H1 (cell line): ENCODE results near the gene MINDY1. TPM values are rescaled to one million over a fixed set of nuclear protein-coding genes. Genes with fewer than 3 reads are reported as not detected.

Experiments used
- CREB1 ChIP-seq: IDR thresholded peaks from 2 replicates; pipeline ENCODE4 v1.6.1; 2012; ENCODE audit warnings: inconsistent platforms
- POLR2A ChIP-seq, 2 experiments: IDR thresholded peaks; 1 replicate in 1 of 2; 2 replicates in 1 of 2; pipeline ENCODE4 v1.6.1; 2011; ENCODE audit warnings: low read depth in 2 of 2, low read length in 2 of 2, mild to moderate bottlenecking in 2 of 2; ENCODE audit errors: control extremely low read depth in 1 of 2
- RAD21 ChIP-seq, 2 experiments: IDR thresholded peaks in 1 of 2; conservative IDR thresholded peaks in 1 of 2; 2 replicates each; pipeline ENCODE4 v1.6.1; 2011; ENCODE audit warnings: low read depth in 2 of 2, low read length in 2 of 2, improper control_type of control experiment in 1 of 2, inconsistent platforms in 1 of 2, mild to moderate bottlenecking in 1 of 2, moderate library complexity in 1 of 2
- SP1 ChIP-seq: IDR thresholded peaks from 2 replicates; pipeline ENCODE4 v1.6.1; 2011; ENCODE audit warnings: low read depth, low read length
- polyA plus RNA-seq, 7 experiments: library from polyadenylated mRNA; depleted of rRNA in 3 of 7; stranded (reverse) in 5 of 7; unstranded in 2 of 7; fragments of >200 nt in 5 of 7; fragments of 200-250 nt in 2 of 7; gene quantifications; 1 replicate in 5 of 7; 2 replicates in 1 of 7; 4 replicates in 1 of 7; pipeline versions ENCODE4 v1.2.1 to v1.2.3, GENCODE V29; 2011 to 2013; ENCODE audit warnings: missing spikeins in 2 of 7, mixed read lengths in 2 of 7
- total RNA-seq: library from RNA; stranded (reverse); fragmentation: NEBNext Ultra II Directional; extraction: Animal tissue kit (Norgen Biotek cat#: 25700); gene quantifications from 2 replicates; pipeline ENCODE4 v1.2.1, GENCODE V29; 2021
- TF ChIP-seq, protein P1 (sequence below): fragments of 300-600 bp; sonication (generic); IDR thresholded peaks from 2 replicates; pipeline ENCODE4 v1.7.1; 2012; ENCODE audit warnings: low read length, moderate library complexity, mild to moderate bottlenecking, inconsistent platforms; ENCODE audit not compliant: insufficient replicate concordance

MINDY1 gene
- total and polyA plus RNA-seq, 2 of the 8 experiments (the other 6 are each of a cell fraction or from before 2014, with no cell fraction given) = 10.3 to 11.4 TPM

DNA sequence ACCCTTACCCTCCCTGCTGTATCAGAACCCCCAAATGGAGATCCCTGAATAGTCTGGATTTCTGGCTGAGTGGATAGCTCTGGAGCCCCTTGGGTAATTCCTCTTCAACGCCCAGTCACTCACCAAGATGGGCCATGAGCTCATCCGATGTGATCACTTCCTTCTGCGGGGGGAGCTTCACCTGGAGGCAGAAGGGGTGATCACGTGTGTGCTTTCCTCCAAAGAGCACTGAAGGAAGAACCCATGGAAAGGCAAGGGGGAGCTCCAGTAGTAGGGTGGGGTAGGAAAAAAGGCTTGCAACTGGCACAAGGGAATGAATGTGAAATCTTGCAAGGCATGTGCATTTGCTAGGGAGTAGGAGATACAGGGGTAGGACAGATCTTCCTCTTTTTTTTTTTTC lies 5.1 kb downstream of the MINDY1 start (continued):
- TF ChIP-seq, protein P1, sequence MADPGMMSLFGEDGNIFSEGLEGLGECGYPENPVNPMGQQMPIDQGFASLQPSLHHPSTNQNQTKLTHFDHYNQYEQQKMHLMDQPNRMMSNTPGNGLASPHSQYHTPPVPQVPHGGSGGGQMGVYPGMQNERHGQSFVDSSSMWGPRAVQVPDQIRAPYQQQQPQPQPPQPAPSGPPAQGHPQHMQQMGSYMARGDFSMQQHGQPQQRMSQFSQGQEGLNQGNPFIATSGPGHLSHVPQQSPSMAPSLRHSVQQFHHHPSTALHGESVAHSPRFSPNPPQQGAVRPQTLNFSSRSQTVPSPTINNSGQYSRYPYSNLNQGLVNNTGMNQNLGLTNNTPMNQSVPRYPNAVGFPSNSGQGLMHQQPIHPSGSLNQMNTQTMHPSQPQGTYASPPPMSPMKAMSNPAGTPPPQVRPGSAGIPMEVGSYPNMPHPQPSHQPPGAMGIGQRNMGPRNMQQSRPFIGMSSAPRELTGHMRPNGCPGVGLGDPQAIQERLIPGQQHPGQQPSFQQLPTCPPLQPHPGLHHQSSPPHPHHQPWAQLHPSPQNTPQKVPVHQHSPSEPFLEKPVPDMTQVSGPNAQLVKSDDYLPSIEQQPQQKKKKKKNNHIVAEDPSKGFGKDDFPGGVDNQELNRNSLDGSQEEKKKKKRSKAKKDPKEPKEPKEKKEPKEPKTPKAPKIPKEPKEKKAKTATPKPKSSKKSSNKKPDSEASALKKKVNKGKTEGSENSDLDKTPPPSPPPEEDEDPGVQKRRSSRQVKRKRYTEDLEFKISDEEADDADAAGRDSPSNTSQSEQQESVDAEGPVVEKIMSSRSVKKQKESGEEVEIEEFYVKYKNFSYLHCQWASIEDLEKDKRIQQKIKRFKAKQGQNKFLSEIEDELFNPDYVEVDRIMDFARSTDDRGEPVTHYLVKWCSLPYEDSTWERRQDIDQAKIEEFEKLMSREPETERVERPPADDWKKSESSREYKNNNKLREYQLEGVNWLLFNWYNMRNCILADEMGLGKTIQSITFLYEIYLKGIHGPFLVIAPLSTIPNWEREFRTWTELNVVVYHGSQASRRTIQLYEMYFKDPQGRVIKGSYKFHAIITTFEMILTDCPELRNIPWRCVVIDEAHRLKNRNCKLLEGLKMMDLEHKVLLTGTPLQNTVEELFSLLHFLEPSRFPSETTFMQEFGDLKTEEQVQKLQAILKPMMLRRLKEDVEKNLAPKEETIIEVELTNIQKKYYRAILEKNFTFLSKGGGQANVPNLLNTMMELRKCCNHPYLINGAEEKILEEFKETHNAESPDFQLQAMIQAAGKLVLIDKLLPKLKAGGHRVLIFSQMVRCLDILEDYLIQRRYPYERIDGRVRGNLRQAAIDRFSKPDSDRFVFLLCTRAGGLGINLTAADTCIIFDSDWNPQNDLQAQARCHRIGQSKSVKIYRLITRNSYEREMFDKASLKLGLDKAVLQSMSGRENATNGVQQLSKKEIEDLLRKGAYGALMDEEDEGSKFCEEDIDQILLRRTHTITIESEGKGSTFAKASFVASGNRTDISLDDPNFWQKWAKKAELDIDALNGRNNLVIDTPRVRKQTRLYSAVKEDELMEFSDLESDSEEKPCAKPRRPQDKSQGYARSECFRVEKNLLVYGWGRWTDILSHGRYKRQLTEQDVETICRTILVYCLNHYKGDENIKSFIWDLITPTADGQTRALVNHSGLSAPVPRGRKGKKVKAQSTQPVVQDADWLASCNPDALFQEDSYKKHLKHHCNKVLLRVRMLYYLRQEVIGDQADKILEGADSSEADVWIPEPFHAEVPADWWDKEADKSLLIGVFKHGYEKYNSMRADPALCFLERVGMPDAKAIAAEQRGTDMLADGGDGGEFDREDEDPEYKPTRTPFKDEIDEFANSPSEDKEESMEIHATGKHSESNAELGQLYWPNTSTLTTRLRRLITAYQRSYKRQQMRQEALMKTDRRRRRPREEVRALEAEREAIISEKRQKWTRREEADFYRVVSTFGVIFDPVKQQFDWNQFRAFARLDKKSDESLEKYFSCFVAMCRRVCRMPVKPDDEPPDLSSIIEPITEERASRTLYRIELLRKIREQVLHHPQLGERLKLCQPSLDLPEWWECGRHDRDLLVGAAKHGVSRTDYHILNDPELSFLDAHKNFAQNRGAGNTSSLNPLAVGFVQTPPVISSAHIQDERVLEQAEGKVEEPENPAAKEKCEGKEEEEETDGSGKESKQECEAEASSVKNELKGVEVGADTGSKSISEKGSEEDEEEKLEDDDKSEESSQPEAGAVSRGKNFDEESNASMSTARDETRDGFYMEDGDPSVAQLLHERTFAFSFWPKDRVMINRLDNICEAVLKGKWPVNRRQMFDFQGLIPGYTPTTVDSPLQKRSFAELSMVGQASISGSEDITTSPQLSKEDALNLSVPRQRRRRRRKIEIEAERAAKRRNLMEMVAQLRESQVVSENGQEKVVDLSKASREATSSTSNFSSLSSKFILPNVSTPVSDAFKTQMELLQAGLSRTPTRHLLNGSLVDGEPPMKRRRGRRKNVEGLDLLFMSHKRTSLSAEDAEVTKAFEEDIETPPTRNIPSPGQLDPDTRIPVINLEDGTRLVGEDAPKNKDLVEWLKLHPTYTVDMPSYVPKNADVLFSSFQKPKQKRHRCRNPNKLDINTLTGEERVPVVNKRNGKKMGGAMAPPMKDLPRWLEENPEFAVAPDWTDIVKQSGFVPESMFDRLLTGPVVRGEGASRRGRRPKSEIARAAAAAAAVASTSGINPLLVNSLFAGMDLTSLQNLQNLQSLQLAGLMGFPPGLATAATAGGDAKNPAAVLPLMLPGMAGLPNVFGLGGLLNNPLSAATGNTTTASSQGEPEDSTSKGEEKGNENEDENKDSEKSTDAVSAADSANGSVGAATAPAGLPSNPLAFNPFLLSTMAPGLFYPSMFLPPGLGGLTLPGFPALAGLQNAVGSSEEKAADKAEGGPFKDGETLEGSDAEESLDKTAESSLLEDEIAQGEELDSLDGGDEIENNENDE = no peak
- no peak for TF ChIP-seq SP1
- TF ChIP-seq POLR2A (IDR thresholded peaks at IDR 0.05; ENCODE audit: control extremely low read depth in 1 of 2, low read depth in 2 of 2, low read length in 2 of 2) = no peak
- no peak for TF ChIP-seq CREB1
- TF ChIP-seq RAD21 (IDR thresholded peaks at IDR 0.05 in 1 of 2, conservative IDR thresholded peaks at IDR 0.05 in 1 of 2; ENCODE audit: low read depth in 2 of 2, low read length in 2 of 2) = no peak
